WERI-Rb-1 (cell line): ENCODE data around the gene UCK1.
A peak's percentile ranks its signal among the peaks of the same experiment; 100 is the strongest.

ENCODE experiments used
- DNase-seq: peaks from one replicate; pipeline ENCODE4 v3.0.0-alpha.2; 2020
- H3K27ac ChIP-seq: fragments of 250-450 bp; sonication (Bioruptor Pico); 2 replicates; pipeline ENCODE4 v1.5.1; 2020; ENCODE audit warnings: mild to moderate bottlenecking, moderate library complexity
- H3K27me3 ChIP-seq: fragments of 250-450 bp; sonication (Bioruptor Pico); 2 replicates; pipeline ENCODE4 v1.5.1; 2021; ENCODE audit warnings: mild to moderate bottlenecking, low read depth, moderate library complexity; ENCODE audit not compliant: insufficient read depth, severe bottlenecking
- H3K36me3 ChIP-seq: fragments of 250-450 bp; sonication (Bioruptor Pico); 2 replicates; pipeline ENCODE4 v1.5.1; 2020; ENCODE audit warnings: mild to moderate bottlenecking, moderate library complexity
- H3K4me3 ChIP-seq: 2 replicates; pipeline ENCODE4 v1.5.1; 2011; ENCODE audit warnings: low read depth, mild to moderate bottlenecking, control low read depth, low read length
- H3K9me3 ChIP-seq: fragments of 250-450 bp; sonication (Bioruptor Pico); 2 replicates; pipeline ENCODE4 v1.5.1; 2021; ENCODE audit warnings: mild to moderate bottlenecking, moderate library complexity; ENCODE audit not compliant: severe bottlenecking
- CTCF ChIP-seq: IDR thresholded peaks from 2 replicates; pipeline ENCODE4 v1.5.1; 2011; ENCODE audit warnings: low read depth, mild to moderate bottlenecking, control low read depth, inconsistent platforms, low read length

The UCK1 gene

GRCh38 chr9:131545786-131546335 is 14.8 kb upstream of the UCK1 start:
- no peak for TF ChIP-seq CTCF
- Histone ChIP-seq H3K27ac (no peak overlapping the region), H3K27me3 (no peaks in the 10 kb centered on the region), H3K36me3 (no peaks in the 10 kb centered on the region), H3K4me3 (no peak overlapping the region), H3K9me3 (peaks cover 29% of the 10 kb centered on the region)
- no peak for DNase-seq

GRCh38 chr9:131545003-131545785 is 14.1 kb upstream of the UCK1 start, which contains the start of gene PRRT1B:
PRRT1B (plus strand) TSS chr9:131545523; CDS start chr9:131545616, 93 bp downstream.
- peak within 1 kb of the TSS; percentile 34 for H3K4me3 ChIP-seq
- TF ChIP-seq CTCF = no peak
- peaks cover 29% of the 10 kb centered on the region for H3K9me3 ChIP-seq
- H3K27me3 ChIP-seq = no peaks in the 10 kb centered on the region
- H3K27ac ChIP-seq = no peak within 1 kb of the TSS
- DNase-seq = no peak
- no peaks in the 10 kb centered on the region for H3K36me3 ChIP-seq

GRCh38 chr9:131543141-131543540 is 12.1 kb upstream of the UCK1 start:
- no peak overlapping the region for H3K4me3 ChIP-seq
- peaks cover 34% of the 10 kb centered on the region for H3K9me3 ChIP-seq
- no peaks in the 10 kb centered on the region for H3K27me3 ChIP-seq
- DNase-seq = no peak
- H3K27ac ChIP-seq = no peak overlapping the region
- no peaks in the 10 kb centered on the region for H3K36me3 ChIP-seq
- TF ChIP-seq CTCF = no peak

- TF ChIP-seq CTCF = no peak
- Histone ChIP-seq H3K27ac (no peak overlapping the region), H3K4me3 (no peak overlapping the region), H3K27me3 (no peaks in the 10 kb centered on the region), H3K36me3 (no peaks in the 10 kb centered on the region), H3K9me3 (peaks cover 39% of the 10 kb centered on the region)
- DNase-seq = no peak
Measured at GRCh38 chr9:131539223-131539923, 8.3 kb upstream of the UCK1 start.

GRCh38 chr9:131537946-131538345 is 6.9 kb upstream of the UCK1 start:
- Histone ChIP-seq H3K27ac (no peak overlapping the region), H3K9me3 (peaks cover 27% of the 10 kb centered on the region), H3K36me3 (no peaks in the 10 kb centered on the region), H3K27me3 (no peaks in the 10 kb centered on the region), H3K4me3 (no peak overlapping the region)
- no peak for TF ChIP-seq CTCF
- no peak for DNase-seq
